GM23338 (cell line): Measurements from ENCODE around the gene NAT8L. TPM values are rescaled to one million over a fixed set of nuclear protein-coding genes. Genes with fewer than 3 reads are reported as not detected.
"Not testable (repeated sequence)": the region's sequence is repeated elsewhere in the genome, so short reads cannot be mapped to it uniquely, and the experiment has no call there.

Experiments used
- ATAC-seq: fragments of 200-7000 bp; cut with Tn5 transposase; 3 replicates; pipeline ENCODE4 v1.9.1; 2020
- DNase-seq: peaks from one replicate; pipeline ENCODE4 v3.0.0-alpha.2; 2015; ENCODE audit warnings: low spot score
- H2AFZ ChIP-seq: fragments of 200-600 bp; sonication (generic); 2 replicates; pipeline ENCODE4 v1.8.0; 2016; ENCODE audit warnings: antibody characterized with exemption, mild to moderate bottlenecking, moderate library complexity
- H3F3A ChIP-seq: fragments of 200-600 bp; sonication (generic); replicated peaks from 2 replicates; pipeline ENCODE4 v1.8.0; 2017; ENCODE audit warnings: antibody characterized with exemption, mixed run types, low read depth
- H3K27ac ChIP-seq: fragments of 200-600 bp; sonication (generic); 2 replicates; pipeline ENCODE4 v1.6.1; 2016; ENCODE audit warnings: low read depth
- H3K27me3 ChIP-seq: fragments of 200-600 bp; sonication (generic); 2 replicates; pipeline ENCODE4 v1.8.0; 2016; ENCODE audit warnings: mild to moderate bottlenecking, mixed run types, moderate library complexity; ENCODE audit not compliant: insufficient read depth
- H3K36me3 ChIP-seq: fragments of 200-600 bp; sonication (generic); 2 replicates; pipeline ENCODE4 v1.8.0; 2016; ENCODE audit warnings: mild to moderate bottlenecking; ENCODE audit not compliant: insufficient read depth
- H3K4me1 ChIP-seq: fragments of 200-600 bp; sonication (generic); 2 replicates; pipeline ENCODE4 v1.8.0; 2016; ENCODE audit warnings: mild to moderate bottlenecking, moderate library complexity; ENCODE audit not compliant: insufficient read depth
- H3K4me2 ChIP-seq: fragments of 200-600 bp; sonication (generic); 2 replicates; pipeline ENCODE4 v1.7.1; 2017; ENCODE audit warnings: mixed run types
- H3K4me3 ChIP-seq: fragments of 200-600 bp; sonication (generic); 2 replicates; pipeline ENCODE4 v1.6.1; 2016; ENCODE audit warnings: mixed run types
- H3K79me2 ChIP-seq: fragments of 200-600 bp; sonication (generic); replicated peaks from 2 replicates; pipeline ENCODE4 v1.8.0; 2017; ENCODE audit warnings: mild to moderate bottlenecking; ENCODE audit not compliant: insufficient read depth
- H3K9me2 ChIP-seq: fragments of 200-600 bp; sonication (generic); 2 replicates; pipeline ENCODE4 v1.8.0; 2017; ENCODE audit not compliant: insufficient read depth
- H4K20me1 ChIP-seq: fragments of 200-600 bp; sonication (generic); replicated peaks from 2 replicates; pipeline ENCODE4 v1.8.0; 2017; ENCODE audit warnings: mild to moderate bottlenecking; ENCODE audit not compliant: insufficient read depth
- H3K27ac Mint-ChIP-seq: 2 replicates; pipeline ENCODE4 v1.8.0; 2020; ENCODE audit warnings: inconsistent platforms, mild to moderate bottlenecking, moderate library complexity, mixed read lengths
- H3K27me3 Mint-ChIP-seq: 3 replicates; pipeline ENCODE4 v1.8.0; 2022; ENCODE audit warnings: low read depth, mild to moderate bottlenecking, moderate library complexity, mixed read lengths, inconsistent platforms; ENCODE audit not compliant: insufficient read depth, poor library complexity
- H3K36me3 Mint-ChIP-seq: 3 replicates; pipeline ENCODE4 v1.8.0; 2021; ENCODE audit warnings: low read depth, mild to moderate bottlenecking, inconsistent platforms, moderate library complexity, mixed read lengths
- H3K4me1 Mint-ChIP-seq: 3 replicates; pipeline ENCODE4 v1.8.0; 2020; ENCODE audit warnings: mild to moderate bottlenecking, inconsistent platforms, mixed read lengths
- H3K4me3 Mint-ChIP-seq: 3 replicates; pipeline ENCODE4 v1.8.0; 2021; ENCODE audit warnings: moderate library complexity, mild to moderate bottlenecking, inconsistent platforms, mixed read lengths
- H3K9me3 Mint-ChIP-seq: 3 replicates; pipeline ENCODE4 v1.8.0; 2020; ENCODE audit warnings: moderate library complexity, mild to moderate bottlenecking, inconsistent platforms, mixed read lengths
- CREB1 ChIP-seq: fragments of 250-450 bp; sonication (Bioruptor Pico); IDR thresholded peaks from 2 replicates; pipeline ENCODE4 v1.5.0; 2020; ENCODE audit warnings: low read depth, mild to moderate bottlenecking, moderate library complexity
- ETS1 ChIP-seq: IDR thresholded peaks from 2 replicates; pipeline ENCODE4 v1.6.1; 2016; ENCODE audit warnings: antibody characterized with exemption
- EZH2phosphoT487 ChIP-seq: fragments of 200-600 bp; sonication (generic); IDR thresholded peaks from one replicate; pipeline ENCODE4 v1.8.1; 2018; ENCODE audit warnings: antibody characterized with exemption; ENCODE audit not compliant: unreplicated experiment
- JUNB ChIP-seq: IDR thresholded peaks from one replicate; pipeline ENCODE4 v1.6.1; 2016; ENCODE audit warnings: antibody characterized with exemption; ENCODE audit not compliant: unreplicated experiment
- NANOG ChIP-seq: IDR thresholded peaks from 2 replicates; pipeline ENCODE4 v1.6.1; 2016; ENCODE audit warnings: antibody characterized with exemption, borderline replicate concordance
- REST ChIP-seq: IDR thresholded peaks from one replicate; pipeline ENCODE4 v1.6.1; 2018; ENCODE audit warnings: antibody characterized with exemption; ENCODE audit not compliant: unreplicated experiment
- STAT1 ChIP-seq: IDR thresholded peaks from one replicate; pipeline ENCODE4 v1.6.1; 2016; ENCODE audit warnings: antibody characterized with exemption; ENCODE audit not compliant: unreplicated experiment
- ZNF114 ChIP-seq: fragments of 250-450 bp; sonication (Bioruptor Pico); IDR thresholded peaks from 2 replicates; pipeline ENCODE4 v1.5.0; 2020; ENCODE audit warnings: mild to moderate bottlenecking, moderate library complexity
- ZNF331 ChIP-seq: fragments of 250-450 bp; sonication (Bioruptor Pico); IDR thresholded peaks from 2 replicates; pipeline ENCODE4 v1.5.0; 2020; ENCODE audit warnings: low read depth, mild to moderate bottlenecking, moderate library complexity
- polyA plus RNA-seq: library from polyadenylated mRNA; unstranded; fragments of >200 nt; fragmentation: Nextera tagmentation; extraction: Ambion mirVana; gene quantifications from 2 replicates; pipeline ENCODE4 v1.2.1, GENCODE V29; 2016
- total RNA-seq: library from RNA; depleted of rRNA; stranded (reverse); fragments of >200 nt; shearing (Covaris generic); gene quantifications from 2 replicates; pipeline ENCODE4 v1.2.3, GENCODE V29; 2014

Gene NAT8L
- total and polyA plus RNA-seq, 2 experiments from 2014 or later: 1.6 to 9.7 TPM

- no peak overlapping the region for H3K27ac ChIP-seq
- no peaks in the 10 kb centered on the region for H3F3A ChIP-seq
- ATAC-seq: no peak
- TF ChIP-seq ZNF331 (CRISPR knock-in tag): no peak
- TF ChIP-seq NANOG: no peak
- TF ChIP-seq EZH2phosphoT487: no peak
- no peak for TF ChIP-seq CREB1 (CRISPR knock-in tag)
- no peak for TF ChIP-seq ETS1
- TF ChIP-seq STAT1: no peak
- TF ChIP-seq REST: no peak
- no peak for TF ChIP-seq JUNB
- TF ChIP-seq ZNF114 (CRISPR knock-in tag): no peak
- no peaks in the 10 kb centered on the region for H3K9me2 ChIP-seq
- H2AFZ ChIP-seq: no peak overlapping the region
- H3K4me3 ChIP-seq: no peak overlapping the region
- no peaks in the 10 kb centered on the region for H3K36me3 ChIP-seq
- peaks cover 7% of the 10 kb centered on the region; the same call in 1 of the 2 replicates for H3K27me3 ChIP-seq
- H3K4me1 ChIP-seq: no peaks in the 10 kb centered on the region
- H3K79me2 ChIP-seq: no peaks in the 10 kb centered on the region
- Mint-ChIP-seq H3K4me1 (peaks cover under 1% of the 10 kb centered on the region; the same call in 1 of the 3 replicates), H3K9me3 (no peaks in the 10 kb centered on the region), H3K4me3 (no peak overlapping the region), H3K36me3 (no peaks in the 10 kb centered on the region), H3K27me3 (peaks cover 20% of the 10 kb centered on the region), H3K27ac (no peak overlapping the region)
- H4K20me1 ChIP-seq: no peaks in the 10 kb centered on the region
- DNase-seq: no peak
- no peak overlapping the region for H3K4me2 ChIP-seq
Observed at GRCh38 chr4:2015008-2015407, 44.1 kb upstream of the NAT8L start.

- H4K20me1 ChIP-seq: not testable (repeated sequence)
Observed at GRCh38 chr4:2021358-2022018, 37.6 kb upstream of the NAT8L start.

More at GRCh38 chr4:2021358-2022018, 37.6 kb upstream of the NAT8L start:
- not testable (repeated sequence) for ATAC-seq, H3K4me3 ChIP-seq, H3K27me3 ChIP-seq, H3K4me1 ChIP-seq, H3F3A ChIP-seq, H3K36me3 Mint-ChIP-seq, H3K4me3 Mint-ChIP-seq, H3K27ac Mint-ChIP-seq, H3K27ac ChIP-seq, H3K79me2 ChIP-seq, H3K4me2 ChIP-seq, H3K9me3 Mint-ChIP-seq, H3K9me2 ChIP-seq, H3K36me3 ChIP-seq
- peaks cover 11% of the 10 kb centered on the region; the same call in 2 of the 3 replicates for H3K4me1 Mint-ChIP-seq
- peaks cover 17% of the 10 kb centered on the region for H3K27me3 Mint-ChIP-seq
- peak; percentile 58 for DNase-seq
- 0 out of 2 replicates have a peak overlapping the region, but pooled peaks have one; percentile 49 for H2AFZ ChIP-seq
